ENCODE data around the gene LGI2. TPM values are rescaled to one million over a fixed set of nuclear protein-coding genes. Genes with fewer than 3 reads are reported as not detected.

LGI2 gene, protein sequence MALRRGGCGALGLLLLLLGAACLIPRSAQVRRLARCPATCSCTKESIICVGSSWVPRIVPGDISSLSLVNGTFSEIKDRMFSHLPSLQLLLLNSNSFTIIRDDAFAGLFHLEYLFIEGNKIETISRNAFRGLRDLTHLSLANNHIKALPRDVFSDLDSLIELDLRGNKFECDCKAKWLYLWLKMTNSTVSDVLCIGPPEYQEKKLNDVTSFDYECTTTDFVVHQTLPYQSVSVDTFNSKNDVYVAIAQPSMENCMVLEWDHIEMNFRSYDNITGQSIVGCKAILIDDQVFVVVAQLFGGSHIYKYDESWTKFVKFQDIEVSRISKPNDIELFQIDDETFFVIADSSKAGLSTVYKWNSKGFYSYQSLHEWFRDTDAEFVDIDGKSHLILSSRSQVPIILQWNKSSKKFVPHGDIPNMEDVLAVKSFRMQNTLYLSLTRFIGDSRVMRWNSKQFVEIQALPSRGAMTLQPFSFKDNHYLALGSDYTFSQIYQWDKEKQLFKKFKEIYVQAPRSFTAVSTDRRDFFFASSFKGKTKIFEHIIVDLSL
- total RNA-seq: 1 to 10 TPM in 2 of 3 donors, under 1 TPM in 1; 0.33 to 2.2 (median 1.2) TPM

DNA sequence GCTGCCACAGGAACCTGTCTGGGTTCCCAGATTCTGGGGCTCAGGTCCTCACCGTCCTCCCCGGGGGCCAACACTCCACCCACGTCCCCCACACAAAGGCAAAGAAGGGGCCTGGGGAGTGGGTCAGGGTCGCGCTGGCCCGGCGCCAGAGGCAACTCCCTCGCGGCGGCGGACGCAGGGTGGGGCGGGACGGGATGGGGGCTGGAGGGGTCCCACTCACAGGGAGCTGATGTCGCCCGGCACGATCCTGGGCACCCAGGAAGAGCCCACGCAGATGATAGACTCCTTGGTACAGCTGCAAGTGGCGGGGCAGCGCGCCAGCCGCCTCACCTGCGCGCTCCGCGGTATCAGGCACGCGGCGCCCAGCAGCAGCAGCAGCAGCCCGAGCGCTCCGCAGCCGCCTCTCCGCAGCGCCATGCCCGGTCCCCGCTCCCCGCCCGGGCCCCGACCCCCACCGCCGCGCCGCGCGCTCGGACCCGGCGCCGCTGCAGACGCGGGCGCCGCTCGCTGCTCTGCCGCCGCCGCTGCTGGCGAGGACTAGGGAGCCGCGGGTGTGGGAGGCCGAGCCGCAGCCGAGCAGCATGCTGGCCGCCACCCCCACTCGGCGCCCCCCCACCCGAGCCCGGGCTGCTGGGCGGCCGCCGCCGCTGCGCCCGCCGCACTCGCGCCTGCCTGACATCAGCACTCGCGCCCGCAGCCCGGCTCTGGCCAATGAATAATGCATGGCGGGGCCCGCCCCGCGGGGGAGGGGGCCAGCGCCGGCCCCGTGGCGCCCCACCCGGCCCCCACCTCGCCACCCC lies at the start of gene LGI2:
Gene LGI2, minus strand, starts transcription at position 670 of the 800 bp plus-strand sequence. Its CDS starts 253 bp downstream, at position 417.
- intact Hi-C loops (cut with DNase I; ENCODE audit: low total_unique reads): no loop called here
- no peak within 1 kb of the TSS for H3K27ac ChIP-seq
- no peak for DNase-seq (ENCODE audit: low spot score in 2 of 2)
- H3K36me3 ChIP-seq: no peaks in the 10 kb centered on the region
- peaks cover 0 to 20% of the 10 kb centered on the region in 2 donors for H3K27me3 ChIP-seq
- peaks cover 0 to 5% of the 10 kb centered on the region in 2 donors for H3K4me1 ChIP-seq
- TF ChIP-seq POLR2A (IDR thresholded peaks at IDR 0.05) (no peak), POLR2AphosphoS5 (IDR thresholded peaks at IDR 0.05) (no peak)
- TF ChIP-seq, protein P1, sequence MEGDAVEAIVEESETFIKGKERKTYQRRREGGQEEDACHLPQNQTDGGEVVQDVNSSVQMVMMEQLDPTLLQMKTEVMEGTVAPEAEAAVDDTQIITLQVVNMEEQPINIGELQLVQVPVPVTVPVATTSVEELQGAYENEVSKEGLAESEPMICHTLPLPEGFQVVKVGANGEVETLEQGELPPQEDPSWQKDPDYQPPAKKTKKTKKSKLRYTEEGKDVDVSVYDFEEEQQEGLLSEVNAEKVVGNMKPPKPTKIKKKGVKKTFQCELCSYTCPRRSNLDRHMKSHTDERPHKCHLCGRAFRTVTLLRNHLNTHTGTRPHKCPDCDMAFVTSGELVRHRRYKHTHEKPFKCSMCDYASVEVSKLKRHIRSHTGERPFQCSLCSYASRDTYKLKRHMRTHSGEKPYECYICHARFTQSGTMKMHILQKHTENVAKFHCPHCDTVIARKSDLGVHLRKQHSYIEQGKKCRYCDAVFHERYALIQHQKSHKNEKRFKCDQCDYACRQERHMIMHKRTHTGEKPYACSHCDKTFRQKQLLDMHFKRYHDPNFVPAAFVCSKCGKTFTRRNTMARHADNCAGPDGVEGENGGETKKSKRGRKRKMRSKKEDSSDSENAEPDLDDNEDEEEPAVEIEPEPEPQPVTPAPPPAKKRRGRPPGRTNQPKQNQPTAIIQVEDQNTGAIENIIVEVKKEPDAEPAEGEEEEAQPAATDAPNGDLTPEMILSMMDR (IDR thresholded peaks at IDR 0.05): no peak
- no peaks in the 10 kb centered on the region for H3K9me3 ChIP-seq
- H3K4me3 ChIP-seq: peak within 1 kb of the TSS; percentile 51 to 79 (median 57)

DNA sequence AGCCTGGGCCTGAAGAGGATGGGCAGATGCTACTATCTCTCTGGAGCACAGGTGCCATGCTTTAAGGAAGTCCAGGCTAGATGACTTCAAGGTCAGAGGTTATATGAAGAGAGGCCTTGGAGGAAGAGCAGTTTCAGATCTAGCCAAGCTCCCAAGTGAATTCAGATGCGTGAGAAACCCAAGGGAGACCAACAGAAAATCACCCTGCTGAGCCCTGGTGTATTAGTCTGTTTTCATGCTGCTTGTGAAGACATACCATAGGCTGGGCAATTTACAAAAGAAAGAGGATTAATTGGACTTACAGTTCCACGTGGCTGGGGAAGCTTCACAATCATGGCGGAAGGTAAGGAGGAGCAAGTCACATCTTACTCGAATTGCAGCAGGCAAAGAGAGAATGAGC lies 47.8 kb upstream of the LGI2 start:
- intact Hi-C loops (cut with DNase I; ENCODE audit: low total_unique reads): no loop called here

DNA sequence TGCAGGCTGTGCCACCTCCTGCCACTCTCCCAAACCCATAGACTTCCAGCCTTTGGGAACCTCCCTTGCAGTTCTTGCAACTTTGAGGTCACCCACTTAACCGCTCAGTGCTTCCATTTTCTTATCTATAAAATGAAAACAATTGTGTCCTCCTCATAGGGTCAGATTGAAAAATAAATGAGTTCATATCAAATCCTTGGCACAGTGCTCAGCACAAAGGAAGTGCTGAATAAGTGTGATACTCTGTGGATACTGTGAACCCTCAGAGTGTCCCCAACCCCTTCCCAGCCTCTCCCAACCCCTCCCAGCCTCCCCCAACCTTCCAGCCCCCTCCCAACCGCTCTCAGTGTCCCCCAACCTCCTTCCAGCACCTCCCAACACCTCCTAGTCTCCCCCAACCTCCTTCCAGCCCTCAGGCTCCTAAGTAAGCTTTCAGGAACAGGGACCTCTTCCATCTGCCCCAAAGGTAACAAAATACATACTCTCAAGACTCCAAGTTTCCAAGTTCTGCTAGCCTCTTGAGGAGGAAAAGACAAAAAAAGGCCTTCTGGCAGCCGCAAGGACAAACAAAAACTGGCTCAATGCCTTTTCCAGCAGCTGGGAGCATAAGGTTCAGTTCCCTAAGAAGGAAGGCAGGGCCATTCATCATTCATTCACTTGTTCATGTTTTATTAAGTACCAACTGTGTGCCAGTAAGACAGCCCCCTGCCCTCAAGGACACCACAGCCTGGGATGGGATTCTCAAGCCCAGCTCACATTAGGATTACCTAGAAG lies 46.1 kb upstream of the LGI2 start:
- H3K27me3 ChIP-seq: no peaks in the 10 kb centered on the region
- H3K4me3 ChIP-seq: no peak overlapping the region
- no peaks in the 10 kb centered on the region for H3K4me1 ChIP-seq
- intact Hi-C loops (cut with DNase I; ENCODE audit: low total_unique reads): no loop called here
- DNase-seq (ENCODE audit: low spot score in 2 of 2): no peak
- TF ChIP-seq, protein P1 (IDR thresholded peaks at IDR 0.05): no peak
- TF ChIP-seq POLR2AphosphoS5 (IDR thresholded peaks at IDR 0.05) (no peak), POLR2A (IDR thresholded peaks at IDR 0.05) (no peak)
- no peak overlapping the region for H3K27ac ChIP-seq
- no peaks in the 10 kb centered on the region for H3K36me3 ChIP-seq
- H3K9me3 ChIP-seq: no peaks in the 10 kb centered on the region

More for the DNA sequence above, 47.8 kb upstream of the LGI2 start:
- Histone ChIP-seq H3K36me3 (no peaks in the 10 kb centered on the region), H3K27ac (no peak overlapping the region), H3K9me3 (no peaks in the 10 kb centered on the region), H3K4me1 (no peaks in the 10 kb centered on the region), H3K27me3 (no peaks in the 10 kb centered on the region), H3K4me3 (no peak overlapping the region)
- DNase-seq (ENCODE audit: low spot score in 2 of 2): no peak
- TF ChIP-seq, protein P1 (IDR thresholded peaks at IDR 0.05): no peak
- no peak for TF ChIP-seq POLR2AphosphoS5 (IDR thresholded peaks at IDR 0.05)
- TF ChIP-seq POLR2A (IDR thresholded peaks at IDR 0.05): no peak

DNA sequence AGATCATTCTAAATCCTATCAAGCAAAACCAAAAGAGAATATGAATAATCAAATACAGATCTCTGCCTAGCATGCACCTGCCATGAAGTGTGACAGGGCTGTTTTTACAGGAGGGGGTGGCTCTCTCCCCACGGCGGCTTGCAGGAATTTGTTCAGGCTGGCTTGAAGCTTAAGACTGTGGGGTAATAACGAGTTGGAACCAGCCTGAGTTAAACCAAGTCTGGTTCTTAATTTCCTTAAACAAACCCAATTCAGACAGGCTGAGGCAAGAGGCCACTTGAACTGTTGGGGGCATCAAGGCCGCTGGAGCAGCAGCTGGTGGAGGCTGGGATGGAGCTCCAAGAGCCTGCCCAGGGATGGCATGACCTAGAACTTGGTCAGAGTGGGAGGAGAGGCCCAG lies 45.1 kb upstream of the LGI2 start:
- Histone ChIP-seq H3K4me3 (no peak overlapping the region), H3K27me3 (no peaks in the 10 kb centered on the region), H3K36me3 (no peaks in the 10 kb centered on the region), H3K4me1 (no peaks in the 10 kb centered on the region), H3K9me3 (no peaks in the 10 kb centered on the region), H3K27ac (no peak overlapping the region)
- no peak for DNase-seq (ENCODE audit: low spot score in 2 of 2)
- intact Hi-C loops (cut with DNase I; ENCODE audit: low total_unique reads): no loop called here
- TF ChIP-seq, protein P1 (IDR thresholded peaks at IDR 0.05): no peak
- TF ChIP-seq POLR2AphosphoS5 (IDR thresholded peaks at IDR 0.05) (no peak), POLR2A (IDR thresholded peaks at IDR 0.05) (no peak)

Data from breast epithelium (tissue), 4 donors.